Ascending aorta (tissue), 2 donors: ENCODE results near the gene ANKRD28. TPM values are rescaled to one million over a fixed set of nuclear protein-coding genes. Genes with fewer than 3 reads are reported as not detected.
"Not testable (repeated sequence)": the region's sequence is repeated elsewhere in the genome, so short reads cannot be mapped to it uniquely, and the experiment has no call there.

Source experiments
- DNase-seq, 2 donors: peaks; one replicate each; pipeline ENCODE4 v3.0.0-alpha.2; 2019; ENCODE audit warnings: low spot score in 2 of 2
- H3K27ac ChIP-seq, 2 donors: fragments of 200-600 bp; sonication (generic); one replicate each; pipeline ENCODE4 v1.5.1; 2016 to 2017; ENCODE audit warnings: mild to moderate bottlenecking in 1 of 2
- H3K27me3 ChIP-seq: fragments of 200-600 bp; sonication (generic); one replicate; pipeline ENCODE4 v1.5.1; 2017
- H3K36me3 ChIP-seq, 2 donors: fragments of 200-600 bp; sonication (generic); one replicate each; pipeline ENCODE4 v1.5.1; 2016
- H3K4me1 ChIP-seq, 2 donors: fragments of 200-600 bp; sonication (generic); one replicate each; pipeline ENCODE4 v1.5.1; 2016 to 2017; ENCODE audit warnings: mild to moderate bottlenecking in 1 of 2
- H3K4me3 ChIP-seq, 2 donors: fragments of 200-600 bp; sonication (generic); one replicate each; pipeline ENCODE4 v1.5.1; 2016 to 2017; ENCODE audit warnings: mild to moderate bottlenecking in 1 of 2
- H3K9me3 ChIP-seq, 2 donors: fragments of 200-600 bp; sonication (generic); one replicate each; pipeline ENCODE4 v1.5.1; 2016
- intact Hi-C: fragments of 100-400 bp; cut with DNase I; formaldehyde crosslinking; loops from one replicate; pipeline ENCODE4 v1.15.1; 2023
- total RNA-seq: library from RNA; depleted of rRNA; stranded (reverse); fragments of >200 nt; gene quantifications from one replicate; pipeline ENCODE4 v1.1.0, GENCODE V29; 2016
- TF ChIP-seq, protein P1 (sequence below), 3 experiments: fragments of 200-600 bp in 2 of 3; fragments of 450-650 bp in 1 of 3; sonication (generic) in 2 of 3; IDR thresholded peaks; one replicate each; pipeline ENCODE4 v1.5.1; 2016 to 2019; ENCODE audit warnings: antibody characterized with exemption in 3 of 3, mild to moderate bottlenecking in 1 of 3, moderate library complexity in 1 of 3

Gene ANKRD28
- total RNA-seq, 1 donor from 2014 or later, result 19.7 TPM

DNA sequence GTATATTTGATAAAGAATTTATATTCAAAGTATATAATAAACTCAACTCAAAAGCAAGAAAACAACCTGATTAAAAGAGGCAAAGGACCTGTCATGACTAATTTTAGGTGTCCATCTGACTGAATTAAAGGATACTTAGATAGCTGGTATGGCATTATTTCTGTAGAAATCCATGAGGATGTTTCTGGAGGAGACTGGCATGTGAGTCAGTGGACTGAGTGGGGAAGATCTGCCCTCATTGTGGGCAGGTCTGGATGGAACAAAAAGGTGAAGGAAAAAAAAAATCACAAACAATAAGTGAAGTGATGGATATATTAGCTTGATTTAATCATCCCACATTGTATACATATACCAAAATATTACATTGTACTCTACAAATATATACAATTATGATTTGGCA, 16.6 kb downstream of the ANKRD28 start:
- peaks cover 0 to 5% of the 10 kb centered on the region in 2 donors for H3K4me1 ChIP-seq
- intact Hi-C loops, result no loop called here
- no peak for DNase-seq

DNA sequence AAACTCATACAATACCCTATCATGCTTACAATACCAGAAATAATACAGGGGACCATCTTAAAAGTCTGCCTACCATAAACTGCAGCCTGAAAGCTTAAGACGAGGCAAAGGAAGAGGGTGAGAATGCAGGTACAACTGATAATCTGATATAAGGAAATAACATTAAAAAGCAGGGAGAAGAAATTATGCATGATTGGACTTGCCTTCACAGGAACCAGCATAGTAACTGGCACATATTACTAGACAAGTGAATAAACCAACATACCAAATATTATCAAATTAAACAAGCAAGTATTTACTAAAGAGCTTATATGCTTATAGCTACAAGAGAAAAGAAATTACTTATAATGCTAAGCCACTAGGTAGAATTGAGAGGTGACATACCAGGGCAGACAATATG, 18.7 kb downstream of the ANKRD28 start:
- Histone ChIP-seq H3K36me3 (no peaks in the 10 kb centered on the region), H3K4me3 (no peak overlapping the region), H3K4me1 (peaks cover 0 to 5% of the 10 kb centered on the region in 2 donors), H3K27ac (no peak overlapping the region), H3K27me3 (no peaks in the 10 kb centered on the region), H3K9me3 (no peaks in the 10 kb centered on the region)
- no peak for DNase-seq
- intact Hi-C loops, result no loop called here
- TF ChIP-seq, protein P1, sequence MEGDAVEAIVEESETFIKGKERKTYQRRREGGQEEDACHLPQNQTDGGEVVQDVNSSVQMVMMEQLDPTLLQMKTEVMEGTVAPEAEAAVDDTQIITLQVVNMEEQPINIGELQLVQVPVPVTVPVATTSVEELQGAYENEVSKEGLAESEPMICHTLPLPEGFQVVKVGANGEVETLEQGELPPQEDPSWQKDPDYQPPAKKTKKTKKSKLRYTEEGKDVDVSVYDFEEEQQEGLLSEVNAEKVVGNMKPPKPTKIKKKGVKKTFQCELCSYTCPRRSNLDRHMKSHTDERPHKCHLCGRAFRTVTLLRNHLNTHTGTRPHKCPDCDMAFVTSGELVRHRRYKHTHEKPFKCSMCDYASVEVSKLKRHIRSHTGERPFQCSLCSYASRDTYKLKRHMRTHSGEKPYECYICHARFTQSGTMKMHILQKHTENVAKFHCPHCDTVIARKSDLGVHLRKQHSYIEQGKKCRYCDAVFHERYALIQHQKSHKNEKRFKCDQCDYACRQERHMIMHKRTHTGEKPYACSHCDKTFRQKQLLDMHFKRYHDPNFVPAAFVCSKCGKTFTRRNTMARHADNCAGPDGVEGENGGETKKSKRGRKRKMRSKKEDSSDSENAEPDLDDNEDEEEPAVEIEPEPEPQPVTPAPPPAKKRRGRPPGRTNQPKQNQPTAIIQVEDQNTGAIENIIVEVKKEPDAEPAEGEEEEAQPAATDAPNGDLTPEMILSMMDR (IDR thresholded peaks at IDR 0.05), result no peak

More for the DNA sequence above, 16.6 kb downstream of the ANKRD28 start:
- Histone ChIP-seq H3K4me3 (no peak overlapping the region), H3K27me3 (no peaks in the 10 kb centered on the region), H3K36me3 (no peaks in the 10 kb centered on the region), H3K27ac (no peak overlapping the region), H3K9me3 (no peaks in the 10 kb centered on the region)
- TF ChIP-seq, protein P1 (IDR thresholded peaks at IDR 0.05), result no peak

DNA sequence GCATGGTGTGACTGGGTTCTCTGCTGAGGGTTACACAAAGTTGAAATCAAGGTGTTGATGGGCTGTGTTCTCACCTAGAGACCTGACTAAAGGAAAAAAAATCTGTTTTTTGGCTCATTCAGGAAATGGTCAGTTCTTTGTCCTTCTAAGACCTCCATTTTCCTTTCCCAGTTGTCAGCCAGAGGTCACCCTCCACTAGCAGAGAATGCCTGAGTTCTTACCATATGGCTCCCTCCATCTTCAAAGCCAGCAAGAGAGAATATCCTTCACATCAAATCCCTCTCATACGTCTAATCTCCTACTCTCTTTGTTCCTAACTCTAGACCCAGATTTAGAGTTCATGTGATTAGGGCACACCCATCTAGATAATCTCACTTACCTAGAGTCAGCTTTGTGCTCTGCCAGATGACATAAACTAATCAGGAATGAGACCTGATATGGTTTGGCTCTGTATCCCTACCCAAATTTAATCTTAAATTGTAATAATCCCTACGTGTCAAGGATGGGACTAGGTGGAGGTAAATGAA, 19.4 kb downstream of the ANKRD28 start:
- peaks cover 0 to 5% of the 10 kb centered on the region in 2 donors for H3K4me1 ChIP-seq
- intact Hi-C loops, result no loop called here
- H3K9me3 ChIP-seq, result no peaks in the 10 kb centered on the region
- H3K4me3 ChIP-seq, result no peak overlapping the region
- TF ChIP-seq, protein P1 (IDR thresholded peaks at IDR 0.05), result no peak
- no peak for DNase-seq
- no peaks in the 10 kb centered on the region for H3K27me3 ChIP-seq
- H3K36me3 ChIP-seq, result no peaks in the 10 kb centered on the region
- H3K27ac ChIP-seq, result no peak overlapping the region

DNA sequence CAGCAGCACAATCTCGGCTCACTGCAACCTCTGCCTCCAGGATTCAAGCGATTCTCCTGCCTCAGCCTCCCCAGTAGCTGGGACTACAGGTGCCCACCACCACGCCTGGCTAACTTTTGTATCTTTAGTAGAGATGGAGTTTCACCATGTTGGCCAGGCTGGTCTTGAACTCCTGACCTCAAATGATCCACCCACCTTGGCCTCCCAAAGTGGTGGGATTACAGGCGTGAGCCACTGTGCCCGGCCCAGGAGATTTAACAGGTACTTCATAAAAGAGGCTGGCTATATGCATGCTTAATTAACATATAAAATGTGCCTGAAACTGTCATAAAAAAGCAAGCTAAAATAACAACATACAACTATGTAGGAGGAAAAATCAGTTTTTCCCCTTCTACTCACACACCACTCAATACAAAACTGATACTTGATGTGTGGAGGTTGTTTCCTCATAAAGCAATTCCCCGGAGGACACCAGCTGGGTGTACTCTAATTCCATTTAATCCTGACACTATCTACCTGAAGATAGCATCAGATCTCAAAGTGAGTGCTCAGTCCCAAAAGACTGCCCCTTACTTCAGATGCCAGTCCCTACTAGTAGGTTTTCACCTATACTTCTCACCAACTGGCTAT, 22.7 kb downstream of the ANKRD28 start:
- H3K36me3 ChIP-seq, H3K27ac ChIP-seq, H3K9me3 ChIP-seq, H3K4me1 ChIP-seq, H3K4me3 ChIP-seq, DNase-seq, H3K27me3 ChIP-seq: not testable (repeated sequence)
- intact Hi-C loops, result loop anchor here (5.0 kb wide), 1 partner anchor 82 kb away; no protein-coding TSS in a partner anchor

DNA sequence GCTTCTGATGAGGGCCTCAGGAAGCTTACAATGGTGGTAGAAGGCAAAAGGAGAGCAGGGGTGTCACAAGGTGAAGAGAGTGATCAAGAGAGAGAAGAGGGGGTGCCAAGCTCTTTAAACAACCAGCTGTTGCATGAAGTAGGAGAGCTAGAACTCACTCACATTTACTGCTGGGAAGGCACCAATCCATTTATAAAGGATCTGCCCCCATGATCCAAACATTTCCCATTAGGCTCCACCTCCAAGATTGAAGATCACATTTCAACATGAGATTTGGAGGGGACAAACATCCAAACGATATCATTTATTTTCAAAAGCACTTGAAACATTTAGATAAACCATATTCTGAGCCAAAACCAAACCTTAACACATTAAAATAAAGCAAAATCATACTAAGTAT, 26.3 kb downstream of the ANKRD28 start:
- TF ChIP-seq, protein P1 (IDR thresholded peaks at IDR 0.05), result no peak
- no peaks in the 10 kb centered on the region for H3K27me3 ChIP-seq

DNA sequence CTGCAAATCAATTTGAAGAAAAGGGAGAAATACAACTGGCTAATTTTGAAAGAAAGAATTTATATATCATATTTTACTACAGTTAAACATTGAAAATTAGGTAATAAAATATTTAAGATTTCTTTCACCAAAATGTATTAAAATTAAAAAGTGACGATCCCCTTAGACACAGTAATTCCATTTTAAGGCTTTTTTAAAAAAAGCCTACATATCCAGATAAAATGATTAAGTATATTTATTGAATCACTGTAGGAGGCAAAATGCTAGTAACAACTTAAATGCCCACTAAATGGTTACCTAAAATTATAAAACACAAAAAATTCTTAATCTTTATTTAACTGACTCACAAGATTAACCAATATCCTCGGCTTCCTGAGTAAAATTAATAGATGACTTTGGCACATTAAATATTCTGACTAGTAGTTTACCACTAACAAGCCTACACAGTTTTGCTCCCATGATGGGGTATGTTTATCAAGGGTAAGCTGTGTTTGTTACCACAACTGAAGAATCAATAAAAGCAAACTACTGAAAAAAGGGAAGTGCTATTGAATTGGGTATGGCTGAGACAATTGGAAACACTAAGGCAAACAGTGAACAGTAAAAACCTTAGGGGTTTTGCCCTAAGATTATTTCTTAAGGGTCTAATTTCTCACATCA, 28.4 kb downstream of the ANKRD28 start:
- Histone ChIP-seq H3K27me3 (no peaks in the 10 kb centered on the region), H3K36me3 (no peaks in the 10 kb centered on the region), H3K27ac (peak overlapping the region in 1 of 2 donors; percentile 24), H3K9me3 (no peaks in the 10 kb centered on the region), H3K4me1 (peaks cover 0 to 13% of the 10 kb centered on the region in 2 donors), H3K4me3 (no peak overlapping the region)
- DNase-seq, result no peak
- TF ChIP-seq, protein P1 (IDR thresholded peaks at IDR 0.05), result no peak
- intact Hi-C loops, result loop anchor here (2.0 kb wide), 1 partner anchor 27 kb away; the partner anchor contains the start of gene ANKRD28

More for the DNA sequence above, 26.3 kb downstream of the ANKRD28 start:
- intact Hi-C loops, result loop anchor here (5.0 kb wide), 1 partner anchor 86 kb away; no protein-coding TSS in a partner anchor
- Histone ChIP-seq H3K4me1 (peaks cover 0 to 13% of the 10 kb centered on the region in 2 donors), H3K4me3 (no peak overlapping the region), H3K27ac (no peak overlapping the region), H3K9me3 (no peaks in the 10 kb centered on the region), H3K36me3 (no peaks in the 10 kb centered on the region)
- no peak for DNase-seq
